HG03060 (cell line): Measurements from ENCODE around the gene VPS9D1.

Source experiments
- ATAC-seq: cut with Tn5 transposase; IDR thresholded peaks from one replicate; pipeline ENCODE4 v1.9.1; 2021; ENCODE audit warnings: low read depth, moderate number of reproducible peaks; ENCODE audit not compliant: unreplicated experiment

Gene VPS9D1, protein sequence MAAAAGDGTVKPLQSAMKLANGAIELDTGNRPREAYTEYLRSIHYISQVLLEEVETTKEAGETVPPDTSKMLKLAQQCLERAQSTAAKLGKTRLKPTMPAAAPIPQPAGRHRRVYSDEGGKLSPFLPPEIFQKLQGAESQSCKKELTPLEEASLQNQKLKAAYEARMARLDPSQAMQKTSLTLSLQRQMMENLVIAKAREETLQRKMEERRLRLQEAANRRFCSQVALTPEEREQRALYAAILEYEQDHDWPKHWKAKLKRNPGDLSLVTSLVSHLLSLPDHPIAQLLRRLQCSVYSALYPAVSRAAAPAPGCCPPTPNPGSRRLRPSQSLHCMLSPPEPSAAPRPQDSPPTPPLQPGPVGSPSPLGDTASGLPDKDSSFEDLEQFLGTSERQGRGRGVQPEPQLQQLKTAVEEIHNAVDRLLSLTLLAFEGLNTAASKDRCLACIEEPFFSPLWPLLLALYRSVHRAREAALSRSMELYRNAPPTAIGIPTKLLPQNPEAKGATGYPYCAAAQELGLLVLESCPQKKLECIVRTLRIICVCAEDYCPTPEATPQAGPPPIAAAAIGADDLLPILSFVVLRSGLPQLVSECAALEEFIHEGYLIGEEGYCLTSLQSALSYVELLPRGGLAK

DNA sequence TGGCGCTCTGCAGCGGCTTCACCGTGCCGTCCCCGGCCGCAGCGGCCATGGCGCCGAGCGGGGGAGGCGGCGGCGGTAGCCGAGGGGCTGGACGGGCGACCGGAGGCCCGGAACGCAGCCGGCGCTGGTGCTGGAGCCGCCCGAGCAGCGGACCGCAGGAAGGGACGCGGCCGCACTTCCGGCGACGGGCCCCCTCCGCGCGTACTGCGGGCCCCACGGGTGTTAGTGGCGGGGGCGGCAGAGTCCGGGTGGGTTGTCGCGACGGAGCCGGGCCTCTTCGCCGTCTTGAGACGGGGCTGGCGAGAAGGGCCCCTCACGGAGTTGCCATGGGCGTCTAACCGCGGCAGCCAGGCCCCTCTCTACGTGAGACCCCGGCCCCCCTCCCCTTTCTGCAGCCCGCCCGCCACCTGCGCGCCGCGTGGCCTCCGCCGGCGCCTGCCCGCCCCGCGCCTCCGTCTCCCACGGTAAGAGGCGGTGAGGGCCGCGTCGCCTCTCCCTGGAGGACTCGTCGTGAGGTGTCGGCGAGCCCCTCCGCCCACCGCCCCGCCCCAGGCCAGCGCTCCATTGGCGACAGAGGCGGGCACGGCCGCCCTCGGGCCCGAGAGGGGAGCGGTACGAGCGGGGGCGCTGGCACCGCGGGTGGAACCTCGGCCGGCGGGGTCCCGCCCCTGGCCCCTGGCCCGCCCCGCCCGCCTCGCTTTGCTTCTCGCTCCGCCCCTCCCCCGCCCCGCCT is at the start of gene VPS9D1, which contains the start of gene ZNF276:
TSS of gene VPS9D1 (minus strand) at position 86 of the 733 bp plus-strand sequence. CDS start at position 49, 37 bp downstream.
TSS of gene ZNF276 (plus strand) at position 725 of the 733 bp plus-strand sequence. CDS start 104 bp downstream, outside the sequence.
- ATAC-seq: no peak

DNA sequence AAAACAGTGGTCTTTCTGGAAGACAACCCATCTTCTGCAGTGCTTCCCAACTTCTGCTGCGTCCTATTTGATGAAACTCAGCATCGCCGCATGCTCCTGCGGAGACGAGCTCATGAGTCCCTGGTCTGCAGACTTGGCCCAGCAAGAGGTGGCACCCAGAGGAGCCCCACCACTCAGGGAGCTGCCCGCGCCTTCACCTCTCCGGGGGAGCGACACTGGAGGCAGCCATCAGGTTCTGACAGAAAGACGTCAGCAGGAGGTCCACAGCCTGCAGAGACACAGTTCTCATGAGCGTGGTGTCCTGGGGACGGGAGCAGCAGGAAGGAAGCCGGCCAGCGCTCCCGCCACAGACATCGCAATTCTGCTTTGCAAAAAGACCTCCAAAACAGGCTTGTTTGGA is 49.7 kb upstream of the VPS9D1 start:
- no peak for ATAC-seq

DNA sequence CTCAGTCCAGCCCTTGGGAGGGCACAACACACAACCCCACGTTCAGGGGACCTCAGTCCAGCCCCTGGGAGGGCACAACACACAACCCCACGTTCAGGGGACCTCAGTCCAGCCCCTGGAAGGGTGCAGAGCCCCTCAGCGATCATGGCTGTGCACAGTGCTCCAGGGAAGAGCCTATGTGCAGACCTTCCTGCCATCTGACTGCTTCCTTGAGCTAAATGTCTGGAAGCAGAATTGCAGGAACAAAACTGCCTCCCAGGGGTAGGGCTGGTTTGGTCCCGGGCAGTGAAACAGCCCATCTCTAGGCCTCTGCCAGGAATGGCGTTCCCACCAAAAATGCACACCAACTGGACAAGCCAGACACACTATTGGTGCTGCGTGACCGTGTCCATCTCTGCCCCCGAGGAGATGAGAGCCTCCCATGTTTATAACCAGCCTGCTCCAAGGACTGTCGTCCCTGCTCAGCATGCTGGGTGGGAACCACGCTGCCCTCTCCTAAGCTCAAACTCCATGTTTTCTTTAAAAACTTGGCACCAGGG is 44.7 kb upstream of the VPS9D1 start:
- ATAC-seq: no peak

DNA sequence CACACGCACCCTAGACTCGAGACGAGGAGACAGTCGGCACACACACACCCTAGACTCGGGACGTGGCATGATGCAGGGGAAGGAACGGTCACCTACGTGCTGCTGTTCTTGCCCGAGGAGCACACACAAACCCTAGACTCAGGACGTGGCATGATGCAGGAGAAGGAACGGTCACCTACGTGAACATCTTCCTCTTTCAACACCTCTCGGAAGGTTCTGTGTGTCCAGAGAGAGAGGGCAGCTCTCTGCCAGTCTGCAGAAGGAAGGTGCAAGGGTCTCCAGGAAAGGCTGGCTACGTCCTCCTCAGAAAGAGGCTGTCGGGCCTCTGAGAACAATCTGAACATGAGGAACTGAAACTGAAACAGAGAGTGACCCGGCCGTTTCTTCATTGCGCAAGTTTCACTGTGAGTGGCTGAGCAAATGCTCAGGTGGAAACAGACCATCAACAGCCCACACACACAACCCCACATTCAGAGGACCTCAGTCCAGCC is 44.1 kb upstream of the VPS9D1 start:
- ATAC-seq: peak; percentile 63

DNA sequence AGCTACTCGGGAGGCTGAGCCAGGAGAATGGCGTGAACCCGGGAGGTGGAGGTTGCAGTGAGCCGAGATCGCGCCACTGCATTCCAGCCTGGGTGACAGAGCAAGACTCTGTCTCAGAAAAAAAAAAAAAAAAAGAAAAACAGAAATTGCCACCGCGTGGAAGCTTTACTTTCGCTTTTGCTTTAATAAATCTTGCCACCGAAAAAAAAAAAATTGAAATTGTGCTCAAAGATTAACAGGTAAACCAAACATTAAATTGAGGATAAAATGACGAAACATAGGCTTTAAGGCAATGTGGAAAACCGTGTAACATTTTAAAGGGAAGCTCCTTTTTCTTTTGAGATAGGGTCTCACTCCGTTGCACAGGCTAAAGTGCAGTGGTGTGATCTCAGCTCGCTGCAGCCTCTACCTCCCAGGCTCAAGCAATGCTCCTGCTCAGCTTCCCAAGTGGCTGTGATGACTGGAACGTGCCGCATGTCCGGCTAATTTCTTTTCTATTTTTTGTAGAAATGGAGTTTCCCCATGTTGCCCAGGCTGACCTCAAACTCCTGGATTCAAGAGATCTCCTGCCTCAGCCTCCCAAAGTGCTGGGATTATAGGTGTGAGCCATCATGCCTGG is 40.7 kb upstream of the VPS9D1 start:
- no peak for ATAC-seq

DNA sequence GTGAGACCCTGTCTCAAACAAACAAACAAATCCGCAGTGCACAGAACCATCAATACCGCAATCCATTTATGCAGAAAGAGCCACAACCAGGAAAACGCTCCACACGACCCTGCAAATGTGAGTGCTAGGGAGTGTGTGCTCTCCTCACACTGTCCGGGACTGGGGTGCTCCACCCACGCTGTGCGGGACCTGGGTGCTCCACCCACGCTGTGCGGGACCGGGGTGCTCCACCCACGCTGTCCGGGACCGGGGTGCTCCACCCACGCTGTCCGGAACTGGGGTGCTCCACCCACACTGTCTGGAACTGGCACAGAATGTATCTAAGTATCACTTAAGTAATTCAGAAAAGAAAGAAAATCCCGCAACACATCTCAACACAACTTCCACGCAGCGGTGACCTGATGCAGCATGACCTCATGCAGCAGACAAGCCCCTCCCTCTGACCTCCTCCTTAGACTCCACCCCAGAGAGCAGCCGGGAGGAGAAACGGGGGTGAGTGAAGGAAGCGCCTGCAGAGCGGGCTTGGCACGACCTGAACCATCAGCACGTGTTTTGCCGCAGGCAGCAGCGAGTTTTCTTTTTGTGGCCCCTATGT is 39.1 kb upstream of the VPS9D1 start:
- no peak for ATAC-seq

DNA sequence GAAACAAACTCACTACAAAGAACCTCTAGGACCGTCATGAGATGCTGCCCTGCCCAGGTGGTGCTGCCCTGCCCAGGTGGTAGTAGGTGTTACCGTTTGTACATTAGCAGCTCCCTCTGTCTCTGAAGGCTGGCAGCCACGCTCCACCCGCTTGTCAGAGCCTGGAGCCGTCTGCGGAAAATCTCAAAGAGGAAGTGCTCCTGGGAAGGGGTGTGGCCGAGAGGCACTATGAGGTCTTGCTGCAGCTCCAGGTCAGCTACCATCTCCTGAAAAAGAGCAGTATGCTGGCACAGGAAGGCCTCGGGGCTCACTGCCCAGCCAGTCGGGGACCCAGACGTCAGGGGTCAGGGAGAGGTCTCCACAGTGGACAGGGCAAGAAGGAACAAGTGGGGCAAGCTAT is 28.9 kb upstream of the VPS9D1 start:
- no peak for ATAC-seq

DNA sequence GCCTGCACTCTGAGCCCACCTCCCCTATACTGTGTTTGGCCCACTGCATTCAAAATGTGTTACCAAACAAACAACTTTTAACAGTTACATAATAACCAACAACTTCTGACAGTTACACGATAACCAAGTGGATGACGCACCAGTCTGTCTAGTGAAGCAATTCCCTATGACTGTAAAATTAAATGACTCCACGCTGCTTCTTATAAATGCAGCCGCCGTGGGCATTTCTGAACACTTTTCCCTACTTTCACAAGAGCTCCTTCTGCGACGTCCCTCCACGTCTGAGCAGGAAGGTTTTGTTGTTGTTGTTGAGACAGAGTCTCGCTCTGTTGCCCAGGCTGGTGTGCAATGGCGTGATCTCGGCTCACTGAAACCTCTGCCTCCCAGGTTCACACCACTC is 28.2 kb upstream of the VPS9D1 start:
- ATAC-seq: no peak

DNA sequence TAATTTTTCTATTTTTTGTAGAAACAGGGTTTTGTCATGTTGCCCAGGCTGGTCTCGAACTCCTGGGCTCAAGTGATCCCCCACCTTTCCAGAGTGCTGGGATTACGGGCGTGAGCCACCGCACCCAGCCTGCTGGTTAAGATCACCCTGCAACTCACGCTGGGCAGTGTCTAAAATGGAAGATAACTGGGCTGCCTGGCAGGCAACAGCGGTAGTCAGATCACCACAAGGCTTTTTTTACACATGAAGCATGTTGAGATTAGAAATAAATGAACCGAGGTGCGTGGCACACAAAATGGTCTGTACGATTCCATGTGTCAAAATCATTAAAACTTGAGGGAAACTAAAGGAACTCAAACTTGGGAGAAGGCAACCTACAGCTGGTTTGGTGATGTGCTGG is 27.4 kb upstream of the VPS9D1 start:
- no peak for ATAC-seq

DNA sequence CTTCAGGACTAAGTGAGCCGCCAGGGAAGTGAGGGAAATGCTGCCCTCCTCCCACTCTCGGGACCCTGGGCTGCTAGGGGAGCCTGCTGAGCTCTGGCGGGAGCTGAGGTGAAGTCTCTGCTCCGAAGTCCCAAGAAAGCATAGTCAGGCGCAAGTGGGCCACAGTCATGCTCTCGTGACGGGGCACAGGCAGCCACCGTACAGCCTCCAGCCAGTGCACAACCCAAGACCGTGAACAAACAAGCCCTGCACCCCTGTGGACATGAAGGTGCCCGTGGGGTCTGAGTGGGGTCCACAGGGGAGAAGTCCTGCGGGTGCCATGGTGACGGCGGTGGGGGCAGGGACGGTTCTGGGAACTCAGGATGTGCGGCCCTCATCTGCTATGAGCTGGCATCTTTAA is 25.3 kb upstream of the VPS9D1 start:
- no peak for ATAC-seq

DNA sequence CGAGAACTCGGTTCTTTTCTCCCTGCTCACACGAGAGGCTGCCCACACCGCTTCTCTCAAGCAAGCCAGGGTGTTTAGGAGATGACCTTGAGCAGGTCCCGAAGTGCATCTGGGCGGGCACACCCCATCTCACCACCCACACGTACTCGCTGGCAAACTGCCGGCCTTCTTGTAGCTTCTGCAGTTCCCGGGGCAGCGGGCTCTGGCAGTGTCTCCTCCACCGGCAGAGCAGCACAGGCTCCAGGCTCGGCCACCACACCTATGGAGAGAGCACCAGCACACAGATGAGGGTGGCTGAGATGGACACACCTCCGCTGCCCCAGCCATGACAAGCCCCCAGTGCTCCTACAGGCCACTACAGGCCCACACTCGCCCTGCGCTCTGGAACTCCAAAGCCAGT is 24.1 kb upstream of the VPS9D1 start:
- ATAC-seq: no peak

DNA sequence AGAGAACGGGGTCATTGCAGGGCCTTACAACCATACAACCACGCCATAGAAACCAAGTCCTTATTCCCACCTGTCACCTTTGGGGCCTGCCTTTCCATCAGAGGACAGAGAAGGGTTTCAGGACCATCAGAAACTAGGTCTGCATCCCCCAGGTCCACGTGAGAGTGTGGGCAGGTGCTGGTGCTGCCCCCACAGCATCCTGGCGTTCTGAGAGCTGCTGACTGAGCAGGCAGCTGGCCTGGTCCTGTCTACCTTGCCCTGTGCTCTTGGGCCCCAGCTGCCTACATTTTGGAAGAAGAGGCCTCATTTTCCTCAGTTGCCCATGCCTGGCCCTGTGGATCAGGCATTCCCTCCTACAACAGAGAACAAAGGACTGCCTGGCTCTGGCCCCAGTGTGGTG is 22.2 kb upstream of the VPS9D1 start:
- ATAC-seq: no peak

DNA sequence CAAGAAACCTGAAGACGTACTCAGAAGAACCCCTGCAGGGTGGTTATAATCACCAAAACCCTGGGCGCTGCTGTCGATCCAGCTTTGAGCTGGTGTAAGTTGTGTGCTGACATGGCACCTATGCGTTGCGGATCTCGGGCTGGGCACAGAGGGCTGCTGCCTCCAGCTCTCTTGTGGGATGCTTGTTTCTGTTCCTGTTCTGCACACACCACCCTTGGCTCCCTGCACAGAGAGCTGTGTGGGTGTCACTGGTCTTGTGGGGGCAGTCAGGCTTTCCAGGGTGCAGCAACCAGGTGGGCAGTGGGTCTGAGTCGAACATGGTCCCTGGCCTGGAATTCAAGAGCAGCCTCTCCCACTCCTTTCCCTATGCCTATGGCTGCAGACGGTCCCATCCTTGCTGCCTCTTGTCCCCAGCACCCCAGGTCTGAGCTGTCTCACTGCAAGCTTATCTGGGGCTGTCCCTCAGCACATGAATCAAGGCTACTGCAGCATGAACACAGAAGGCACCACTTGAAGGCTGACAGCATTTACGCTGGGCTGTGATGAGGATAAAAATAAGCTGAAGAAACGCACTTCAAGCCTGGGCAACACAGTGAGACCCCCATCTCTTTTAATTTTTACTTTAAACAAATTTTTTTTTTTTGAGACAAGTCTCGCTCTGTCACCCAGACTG is 20.8 kb upstream of the VPS9D1 start:
- ATAC-seq: no peak

DNA sequence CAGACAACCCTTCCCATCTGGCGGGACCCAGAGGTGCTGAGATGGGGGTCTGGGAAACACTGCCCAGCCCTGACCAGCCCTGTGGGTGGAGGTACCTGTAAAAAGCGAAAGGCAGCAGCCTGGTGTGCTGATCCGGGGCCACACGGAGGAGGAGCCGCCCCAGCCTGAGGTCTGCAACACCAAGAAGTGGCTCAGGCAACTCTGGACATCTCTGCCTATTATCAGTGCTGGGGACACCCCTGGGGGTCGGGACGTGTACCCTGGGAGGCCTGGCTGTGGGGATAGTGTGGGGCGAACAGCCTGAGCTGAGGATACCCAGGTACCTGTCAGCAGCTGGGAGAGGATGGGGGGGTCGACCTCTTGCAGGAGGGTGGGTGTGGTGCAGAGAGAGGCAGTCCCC is 18.7 kb upstream of the VPS9D1 start:
- no peak for ATAC-seq

DNA sequence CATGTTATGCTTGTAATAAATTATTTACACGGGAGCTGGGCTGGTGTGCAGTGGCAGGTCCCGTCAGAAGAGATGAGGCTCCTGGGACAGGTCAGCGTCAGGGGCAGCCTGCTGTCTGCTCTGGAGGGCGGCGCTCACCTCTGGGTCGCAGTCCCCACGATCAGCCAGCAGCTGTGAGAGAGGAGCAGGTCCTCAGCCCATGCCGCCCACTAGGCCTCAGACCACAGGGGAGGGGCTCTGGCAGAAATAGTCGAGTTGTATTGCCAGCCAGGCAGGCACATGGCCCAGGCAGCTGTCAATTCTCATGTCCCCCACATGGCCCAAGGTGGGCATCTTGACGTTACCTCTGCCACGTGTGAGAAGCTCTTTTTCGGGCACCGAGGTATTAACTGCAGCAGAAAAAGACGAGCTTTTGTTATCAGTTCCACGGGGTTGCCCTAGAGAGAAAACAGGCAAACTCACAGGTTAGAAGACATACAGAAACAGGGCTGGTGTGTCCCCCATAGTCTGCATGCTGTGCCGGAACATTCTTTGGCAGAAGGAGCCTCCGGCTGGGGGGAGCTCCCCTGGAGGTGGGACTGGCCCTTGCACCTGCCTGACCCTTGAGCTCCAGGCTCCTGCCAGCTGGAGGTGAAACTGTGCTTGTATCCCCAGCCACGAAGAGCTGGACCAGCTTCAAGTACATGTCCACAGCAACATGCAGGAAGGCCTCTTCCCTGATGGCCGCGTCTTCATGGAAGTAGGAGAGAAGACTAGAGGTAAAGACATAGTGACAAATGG is 18.0 kb upstream of the VPS9D1 start:
- no peak for ATAC-seq

DNA sequence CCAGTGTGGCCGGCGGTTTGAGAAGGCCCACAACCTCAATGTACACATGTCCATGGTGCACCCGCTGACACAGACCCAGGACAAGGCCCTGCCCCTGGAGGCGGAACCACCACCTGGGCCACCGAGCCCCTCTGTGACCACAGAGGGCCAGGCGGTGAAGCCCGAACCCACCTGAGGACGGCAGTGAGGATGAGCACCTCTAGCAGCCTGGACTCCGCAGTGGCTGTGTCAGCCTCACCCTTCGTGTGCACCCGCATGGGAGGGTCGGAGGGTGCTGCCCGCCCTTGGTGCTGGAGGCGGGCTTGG is 17.3 kb upstream of the VPS9D1 start:
- ATAC-seq: no peak

DNA sequence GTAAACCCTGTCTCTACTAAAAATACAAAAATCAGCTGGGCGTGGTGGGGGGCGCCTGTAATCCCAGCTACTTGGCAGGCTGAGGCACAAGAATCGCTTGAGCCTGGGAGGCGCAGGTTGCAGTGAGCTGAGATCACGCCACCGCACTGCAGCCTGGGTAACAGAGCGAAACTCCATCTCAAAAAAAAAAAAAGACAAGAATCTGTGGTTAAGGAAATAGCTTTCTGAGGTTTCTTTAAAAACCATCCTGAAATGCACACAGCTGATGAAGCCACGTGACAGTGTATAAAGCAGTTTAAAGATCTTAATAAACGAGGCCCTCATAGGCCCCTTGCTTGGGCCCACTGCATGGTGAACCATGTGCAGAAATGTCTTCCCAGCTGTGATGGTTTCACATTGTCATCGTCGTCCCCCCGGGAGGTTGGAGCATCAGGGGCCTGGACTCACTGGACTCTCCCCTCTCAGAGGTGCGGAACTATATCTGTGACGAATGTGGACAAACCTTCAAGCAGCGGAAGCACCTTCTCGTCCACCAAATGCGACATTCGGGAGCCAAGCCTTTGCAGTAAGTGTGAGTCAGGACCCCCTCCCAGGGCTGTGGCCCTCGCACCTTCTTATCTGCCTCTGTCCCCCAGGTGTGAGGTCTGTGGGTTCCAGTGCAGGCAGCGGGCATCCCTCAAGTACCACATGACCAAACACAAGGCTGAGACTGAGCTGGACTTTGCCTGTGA is 16.8 kb upstream of the VPS9D1 start:
- no peak for ATAC-seq

DNA sequence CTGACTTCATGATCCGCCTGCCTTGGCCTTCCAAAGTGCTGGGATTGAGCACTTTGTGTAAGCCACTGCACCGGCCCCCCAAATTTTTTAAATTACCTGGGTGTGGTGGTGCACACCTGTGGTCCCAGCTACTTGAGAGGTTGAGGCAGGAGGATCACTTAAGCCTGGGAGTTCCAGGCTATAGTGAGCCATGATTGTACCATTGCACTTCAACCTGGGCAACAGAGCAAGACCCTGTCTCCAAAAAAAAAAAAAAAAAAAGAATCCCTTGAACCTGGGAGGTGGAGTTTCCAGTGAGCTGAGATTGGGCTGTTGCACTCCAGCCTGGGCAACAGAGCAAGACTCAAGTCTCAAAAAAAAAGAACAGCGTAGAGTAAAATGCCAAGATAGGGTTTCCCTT is 15.9 kb upstream of the VPS9D1 start:
- no peak for ATAC-seq
